B cell (primary cell): ENCODE measurements around the gene GTF3C6.

Source experiments
- EZH2 ChIP-seq: IDR thresholded peaks from 2 replicates; pipeline ENCODE4 v1.6.1; 2012; ENCODE audit warnings: borderline replicate concordance, low read depth, mild to moderate bottlenecking, moderate library complexity, low read length; ENCODE audit not compliant: insufficient read depth, poor library complexity, severe bottlenecking
- TF ChIP-seq, protein P1 (sequence below): fragments of 200-600 bp; IDR thresholded peaks from one replicate; pipeline ENCODE4 v1.8.0; 2022; ENCODE audit warnings: antibody characterized with exemption, mild to moderate bottlenecking

DNA sequence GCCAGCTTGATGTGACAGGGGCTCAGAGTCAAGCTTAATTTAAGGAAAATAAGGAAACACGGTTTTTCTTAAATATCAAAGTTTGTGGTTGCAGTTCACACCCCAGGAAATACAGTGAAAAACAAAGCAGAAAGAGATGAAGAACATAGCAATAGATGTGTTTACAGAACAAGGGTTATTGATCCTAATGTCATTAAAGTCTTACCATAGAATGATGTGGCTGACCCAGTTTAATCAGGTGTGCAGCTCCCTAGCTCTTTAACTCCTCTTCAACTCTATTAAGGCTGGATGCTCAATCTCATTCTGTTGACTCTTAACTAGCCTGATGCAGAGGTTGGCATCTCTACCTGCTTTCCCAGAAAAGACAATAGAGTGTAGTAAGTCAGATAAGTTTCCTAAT lies 7.5 kb upstream of the GTF3C6 start:
- no peak for TF ChIP-seq EZH2
- TF ChIP-seq, protein P1, sequence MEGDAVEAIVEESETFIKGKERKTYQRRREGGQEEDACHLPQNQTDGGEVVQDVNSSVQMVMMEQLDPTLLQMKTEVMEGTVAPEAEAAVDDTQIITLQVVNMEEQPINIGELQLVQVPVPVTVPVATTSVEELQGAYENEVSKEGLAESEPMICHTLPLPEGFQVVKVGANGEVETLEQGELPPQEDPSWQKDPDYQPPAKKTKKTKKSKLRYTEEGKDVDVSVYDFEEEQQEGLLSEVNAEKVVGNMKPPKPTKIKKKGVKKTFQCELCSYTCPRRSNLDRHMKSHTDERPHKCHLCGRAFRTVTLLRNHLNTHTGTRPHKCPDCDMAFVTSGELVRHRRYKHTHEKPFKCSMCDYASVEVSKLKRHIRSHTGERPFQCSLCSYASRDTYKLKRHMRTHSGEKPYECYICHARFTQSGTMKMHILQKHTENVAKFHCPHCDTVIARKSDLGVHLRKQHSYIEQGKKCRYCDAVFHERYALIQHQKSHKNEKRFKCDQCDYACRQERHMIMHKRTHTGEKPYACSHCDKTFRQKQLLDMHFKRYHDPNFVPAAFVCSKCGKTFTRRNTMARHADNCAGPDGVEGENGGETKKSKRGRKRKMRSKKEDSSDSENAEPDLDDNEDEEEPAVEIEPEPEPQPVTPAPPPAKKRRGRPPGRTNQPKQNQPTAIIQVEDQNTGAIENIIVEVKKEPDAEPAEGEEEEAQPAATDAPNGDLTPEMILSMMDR = no peak
